ENCODE measurements around the gene CMSS1. TPM values are rescaled to one million over a fixed set of nuclear protein-coding genes. Genes with fewer than 3 reads are reported as not detected.

Gene CMSS1
- total and polyA plus RNA-seq, 4 experiments from 2014 or later = 18.3 to 29.4 (median 21.9) TPM

GRCh38 chr3:99843590-99844258 lies 26.1 kb downstream of the CMSS1 start:
- no peaks in the 10 kb centered on the region for H3K36me3 Mint-ChIP-seq
- no peak overlapping the region for H3K27ac ChIP-seq (ENCODE audit: low read depth, low read length)
- no peak overlapping the region for H3K4me3 Mint-ChIP-seq
- H3K27ac Mint-ChIP-seq = no peak overlapping the region
- H3K27me3 ChIP-seq (ENCODE audit: insufficient read depth, low read length) = no peaks in the 10 kb centered on the region
- H3K9me3 Mint-ChIP-seq = no peaks in the 10 kb centered on the region
- H3K9me3 ChIP-seq (ENCODE audit: control insufficient read depth in 1 of 2, low read length in 2 of 2) = no peaks in the 10 kb centered on the region
- no peak for DNase-seq
- CTCF ChIA-PET (ENCODE audit: partially characterized antibody) = interaction anchor here (0.6 to 1.6 kb wide), 10 partner anchors 10 to 746 kb away, joined by 3 to 11 read pairs (median 4); no protein-coding TSS in a partner anchor
- H3K27me3 Mint-ChIP-seq = no peaks in the 10 kb centered on the region
- H3K4me1 Mint-ChIP-seq = peaks cover 0 to 5% (median 4%) of the 10 kb centered on the region in 4 donors
- no peak overlapping the region for H3K4me3 ChIP-seq (ENCODE audit: low read length in 2 of 2)
- no peaks in the 10 kb centered on the region for H3K4me1 ChIP-seq (ENCODE audit: insufficient read depth, low read length)
- intact Hi-C loops (cut with micrococcal nuclease) = no loop called here
- POLR2A ChIA-PET (ENCODE audit: partially characterized antibody) = no interaction called here
- H3K36me3 ChIP-seq (ENCODE audit: insufficient read depth, low read length) = no peaks in the 10 kb centered on the region

- intact Hi-C loops (cut with micrococcal nuclease) = no loop called here
Measured at GRCh38 chr3:99845331-99845730, 27.7 kb downstream of the CMSS1 start.

GRCh38 chr3:99845999-99846398 lies 28.3 kb downstream of the CMSS1 start:
- DNase-seq = no peak

More at GRCh38 chr3:99845331-99845730, 27.7 kb downstream of the CMSS1 start:
- H3K4me1 ChIP-seq (ENCODE audit: insufficient read depth, low read length) = no peaks in the 10 kb centered on the region
- H3K36me3 ChIP-seq (ENCODE audit: insufficient read depth, low read length) = no peaks in the 10 kb centered on the region
- H3K4me3 ChIP-seq (ENCODE audit: low read length in 2 of 2) = no peak overlapping the region
- Mint-ChIP-seq H3K27me3 (no peaks in the 10 kb centered on the region), H3K27ac (no peak overlapping the region), H3K4me3 (no peak overlapping the region), H3K9me3 (no peaks in the 10 kb centered on the region), H3K4me1 (peaks cover 0 to 5% (median 4%) of the 10 kb centered on the region in 4 donors), H3K36me3 (no peaks in the 10 kb centered on the region)
- H3K27me3 ChIP-seq (ENCODE audit: insufficient read depth, low read length) = no peaks in the 10 kb centered on the region
- ChIA-PET CTCF (ENCODE audit: partially characterized antibody) (interaction anchor here (2.0 kb wide), 1 partner anchor 13 kb away, joined by 9 read pairs; no protein-coding TSS in a partner anchor), POLR2A (ENCODE audit: partially characterized antibody) (no interaction called here)
- no peak for DNase-seq
- H3K27ac ChIP-seq (ENCODE audit: low read depth, low read length) = no peak overlapping the region
- no peaks in the 10 kb centered on the region for H3K9me3 ChIP-seq (ENCODE audit: control insufficient read depth in 1 of 2, low read length in 2 of 2)

GRCh38 chr3:99846477-99847160 lies 29.0 kb downstream of the CMSS1 start:
- Mint-ChIP-seq H3K4me3 (no peak overlapping the region), H3K27ac (no peak overlapping the region), H3K36me3 (no peaks in the 10 kb centered on the region), H3K27me3 (no peaks in the 10 kb centered on the region), H3K4me1 (peaks cover 0 to 5% (median 4%) of the 10 kb centered on the region in 4 donors), H3K9me3 (no peaks in the 10 kb centered on the region)
- ChIA-PET CTCF (ENCODE audit: partially characterized antibody) (interaction anchor here (0.6 to 2.0 kb wide), 4 partner anchors 12 to 407 kb away, joined by 3 to 9 read pairs (median 6); no protein-coding TSS in a partner anchor), POLR2A (ENCODE audit: partially characterized antibody) (no interaction called here)
- Histone ChIP-seq H3K4me1 (ENCODE audit: insufficient read depth, low read length) (no peaks in the 10 kb centered on the region), H3K27me3 (ENCODE audit: insufficient read depth, low read length) (no peaks in the 10 kb centered on the region), H3K9me3 (ENCODE audit: control insufficient read depth in 1 of 2, low read length in 2 of 2) (no peaks in the 10 kb centered on the region), H3K27ac (ENCODE audit: low read depth, low read length) (no peak overlapping the region), H3K4me3 (ENCODE audit: low read length in 2 of 2) (no peak overlapping the region), H3K36me3 (ENCODE audit: insufficient read depth, low read length) (no peaks in the 10 kb centered on the region)
- no peak for DNase-seq
- intact Hi-C loops (cut with micrococcal nuclease) = no loop called here

More at GRCh38 chr3:99845999-99846398, 28.3 kb downstream of the CMSS1 start:
- Histone ChIP-seq H3K27ac (ENCODE audit: low read depth, low read length) (no peak overlapping the region), H3K4me1 (ENCODE audit: insufficient read depth, low read length) (no peaks in the 10 kb centered on the region), H3K36me3 (ENCODE audit: insufficient read depth, low read length) (no peaks in the 10 kb centered on the region), H3K27me3 (ENCODE audit: insufficient read depth, low read length) (no peaks in the 10 kb centered on the region), H3K4me3 (ENCODE audit: low read length in 2 of 2) (no peak overlapping the region), H3K9me3 (ENCODE audit: control insufficient read depth in 1 of 2, low read length in 2 of 2) (no peaks in the 10 kb centered on the region)
- Mint-ChIP-seq H3K27ac (no peak overlapping the region), H3K4me1 (peaks cover 0 to 5% (median 4%) of the 10 kb centered on the region in 4 donors), H3K4me3 (no peak overlapping the region), H3K36me3 (no peaks in the 10 kb centered on the region), H3K27me3 (no peaks in the 10 kb centered on the region), H3K9me3 (no peaks in the 10 kb centered on the region)
- POLR2A ChIA-PET (ENCODE audit: partially characterized antibody) = no interaction called here
- CTCF ChIA-PET (ENCODE audit: partially characterized antibody) = interaction anchor here (1.4 to 2.0 kb wide), 3 partner anchors 14 to 408 kb away, joined by 5 to 9 read pairs (median 6); no protein-coding TSS in a partner anchor
- intact Hi-C loops (cut with micrococcal nuclease) = no loop called here

GRCh38 chr3:99848433-99848832 lies 30.8 kb downstream of the CMSS1 start:
- CTCF ChIA-PET (ENCODE audit: partially characterized antibody) = no interaction called here
- no peaks in the 10 kb centered on the region for H3K27me3 ChIP-seq (ENCODE audit: insufficient read depth, low read length)
- DNase-seq = no peak
- H3K27ac Mint-ChIP-seq = no peak overlapping the region
- H3K36me3 Mint-ChIP-seq = no peaks in the 10 kb centered on the region
- no peaks in the 10 kb centered on the region for H3K9me3 Mint-ChIP-seq
- no peak overlapping the region for H3K4me3 ChIP-seq (ENCODE audit: low read length in 2 of 2)
- no peaks in the 10 kb centered on the region for H3K4me1 ChIP-seq (ENCODE audit: insufficient read depth, low read length)
- no peaks in the 10 kb centered on the region for H3K9me3 ChIP-seq (ENCODE audit: control insufficient read depth in 1 of 2, low read length in 2 of 2)
- intact Hi-C loops (cut with micrococcal nuclease) = no loop called here
- H3K27ac ChIP-seq (ENCODE audit: low read depth, low read length) = no peak overlapping the region
- H3K27me3 Mint-ChIP-seq = no peaks in the 10 kb centered on the region
- peaks cover 0 to 5% (median 4%) of the 10 kb centered on the region in 4 donors for H3K4me1 Mint-ChIP-seq
- no peak overlapping the region for H3K4me3 Mint-ChIP-seq
- POLR2A ChIA-PET (ENCODE audit: partially characterized antibody) = no interaction called here
- no peaks in the 10 kb centered on the region for H3K36me3 ChIP-seq (ENCODE audit: insufficient read depth, low read length)

- peaks cover 0 to 7% (median 3%) of the 10 kb centered on the region in 4 donors for H3K4me1 Mint-ChIP-seq
- DNase-seq = no peak
- ChIA-PET POLR2A (ENCODE audit: partially characterized antibody) (no interaction called here), CTCF (ENCODE audit: partially characterized antibody) (interaction anchor here (1.1 to 2.5 kb wide), 3 partner anchors 9 to 42 kb away, joined by 3 to 10 read pairs (median 5); no protein-coding TSS in a partner anchor)
- no peaks in the 10 kb centered on the region for H3K36me3 Mint-ChIP-seq
- H3K9me3 ChIP-seq (ENCODE audit: control insufficient read depth in 1 of 2, low read length in 2 of 2) = no peaks in the 10 kb centered on the region
- no peaks in the 10 kb centered on the region for H3K9me3 Mint-ChIP-seq
- H3K4me3 Mint-ChIP-seq = no peak overlapping the region
- no peaks in the 10 kb centered on the region for H3K36me3 ChIP-seq (ENCODE audit: insufficient read depth, low read length)
- no peak overlapping the region for H3K27ac Mint-ChIP-seq
- H3K4me3 ChIP-seq (ENCODE audit: low read length in 2 of 2) = no peak overlapping the region
- H3K4me1 ChIP-seq (ENCODE audit: insufficient read depth, low read length) = no peaks in the 10 kb centered on the region
- no peaks in the 10 kb centered on the region for H3K27me3 ChIP-seq (ENCODE audit: insufficient read depth, low read length)
- intact Hi-C loops (cut with micrococcal nuclease) = no loop called here
- H3K27ac ChIP-seq (ENCODE audit: low read depth, low read length) = no peak overlapping the region
- no peaks in the 10 kb centered on the region for H3K27me3 Mint-ChIP-seq
Measured at GRCh38 chr3:99850608-99851007, 32.9 kb downstream of the CMSS1 start.

GRCh38 chr3:99851955-99852354 lies 34.3 kb downstream of the CMSS1 start:
- POLR2A ChIA-PET (ENCODE audit: partially characterized antibody) = no interaction called here
- Histone ChIP-seq H3K36me3 (ENCODE audit: insufficient read depth, low read length) (no peaks in the 10 kb centered on the region), H3K27me3 (ENCODE audit: insufficient read depth, low read length) (no peaks in the 10 kb centered on the region), H3K27ac (ENCODE audit: low read depth, low read length) (no peak overlapping the region), H3K9me3 (ENCODE audit: control insufficient read depth in 1 of 2, low read length in 2 of 2) (no peaks in the 10 kb centered on the region), H3K4me3 (ENCODE audit: low read length in 2 of 2) (no peak overlapping the region), H3K4me1 (ENCODE audit: insufficient read depth, low read length) (no peaks in the 10 kb centered on the region)
- Mint-ChIP-seq H3K27ac (no peak overlapping the region), H3K27me3 (no peaks in the 10 kb centered on the region), H3K4me1 (peaks cover 0 to 10% (median 1%) of the 10 kb centered on the region in 4 donors), H3K4me3 (no peak overlapping the region), H3K36me3 (no peaks in the 10 kb centered on the region), H3K9me3 (no peaks in the 10 kb centered on the region)
- no peak for DNase-seq
- intact Hi-C loops (cut with micrococcal nuclease) = no loop called here
- CTCF ChIA-PET (ENCODE audit: partially characterized antibody) = no interaction called here

Measured in CD4-positive, alpha-beta memory T cell (primary cell).